GM20000 (cell line): ENCODE results near the gene CST6.
"Not testable (repeated sequence)": the region's sequence is repeated elsewhere in the genome, so short reads cannot be mapped to it uniquely, and the experiment has no call there.

Experiments
- DNase-seq: peaks from one replicate; pipeline ENCODE4 v3.0.0; 2012; ENCODE audit warnings: low spot score
- CTCF ChIP-seq: IDR thresholded peaks from 2 replicates; pipeline ENCODE4 v1.5.1; 2012; ENCODE audit warnings: mild to moderate bottlenecking, control low read depth; ENCODE audit errors: extremely low read depth, missing control alignments

The CST6 gene

GRCh38 chr11:66006134-66006890, 5.5 kb upstream of the CST6 start:
- DNase-seq: no peak

DNA sequence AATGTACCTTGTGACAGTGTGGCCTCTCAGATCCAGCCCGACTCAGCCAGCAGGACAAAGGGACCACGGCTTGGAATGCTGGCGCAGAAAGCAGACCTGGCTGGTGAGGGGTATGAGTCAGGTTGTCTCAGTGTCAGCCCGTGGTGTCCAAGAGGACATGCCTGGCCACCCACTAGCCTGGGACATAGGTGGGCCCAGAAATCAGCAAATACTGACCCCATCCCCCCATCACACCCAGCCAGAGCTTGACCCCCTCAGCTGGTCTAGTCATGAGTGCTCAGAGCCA, 5.0 kb upstream of the CST6 start:
- DNase-seq: no peak
- TF ChIP-seq CTCF: no peak

More at GRCh38 chr11:66006134-66006890, 5.5 kb upstream of the CST6 start:
- no peak for TF ChIP-seq CTCF

DNA sequence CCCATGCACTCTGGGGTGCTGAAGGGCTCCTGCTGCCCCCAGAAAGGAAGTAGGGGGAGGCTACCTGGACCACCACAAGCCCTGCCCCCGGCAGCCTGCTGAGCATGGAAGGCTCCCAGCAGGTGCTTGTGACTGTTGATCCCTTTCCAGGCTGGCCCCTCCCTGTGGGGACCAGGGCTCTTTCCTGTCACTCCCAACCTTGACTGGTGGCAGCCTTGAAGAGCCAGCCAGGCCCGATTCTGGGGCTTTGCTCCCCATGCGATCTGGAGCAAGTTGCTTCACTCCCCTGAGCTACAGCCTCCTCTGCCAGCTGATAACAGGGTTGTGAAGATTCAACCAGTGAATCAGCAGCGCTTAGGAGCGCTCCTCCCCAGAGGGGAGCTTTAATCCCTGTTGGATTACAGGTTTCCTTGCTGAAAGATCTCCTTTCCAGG, 4.6 kb upstream of the CST6 start:
- peak; percentile 11 for DNase-seq

GRCh38 chr11:66008095-66008467, 3.7 kb upstream of the CST6 start:
- no peak for DNase-seq
- no peak for TF ChIP-seq CTCF

More for the DNA sequence above, 4.6 kb upstream of the CST6 start:
- no peak for TF ChIP-seq CTCF

DNA sequence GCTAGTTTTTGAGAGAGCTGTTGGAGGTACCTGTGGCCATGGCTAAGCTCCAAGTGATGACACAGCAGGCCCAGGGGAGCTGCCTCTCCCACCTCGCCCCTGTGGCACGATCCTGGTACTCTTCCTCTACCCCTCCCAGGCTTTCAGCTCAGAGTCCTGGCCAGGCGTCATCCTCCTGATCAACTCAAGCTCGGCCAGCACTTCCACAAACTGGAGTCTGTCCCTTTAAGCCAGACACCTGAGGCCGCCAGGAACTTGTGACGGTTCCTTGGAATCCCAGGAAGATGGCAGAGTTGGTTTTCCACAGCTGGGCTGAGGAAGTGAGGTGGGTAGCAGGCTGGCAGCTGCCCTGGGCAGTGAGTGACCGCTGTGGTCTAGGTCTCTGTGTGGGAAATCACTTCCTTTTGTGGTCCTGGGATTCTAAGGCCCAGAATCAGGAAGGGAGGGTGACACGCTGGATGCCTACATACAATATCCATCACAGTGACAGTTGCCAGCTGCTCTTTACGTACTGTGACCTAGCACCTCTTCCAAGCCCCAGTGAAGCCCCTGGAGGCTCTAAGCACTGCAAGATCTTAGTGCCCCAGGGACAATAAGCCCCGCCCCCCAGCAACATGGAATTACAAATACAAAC, 3.2 kb upstream of the CST6 start:
- TF ChIP-seq CTCF: no peak
- DNase-seq: peak; percentile 16

DNA sequence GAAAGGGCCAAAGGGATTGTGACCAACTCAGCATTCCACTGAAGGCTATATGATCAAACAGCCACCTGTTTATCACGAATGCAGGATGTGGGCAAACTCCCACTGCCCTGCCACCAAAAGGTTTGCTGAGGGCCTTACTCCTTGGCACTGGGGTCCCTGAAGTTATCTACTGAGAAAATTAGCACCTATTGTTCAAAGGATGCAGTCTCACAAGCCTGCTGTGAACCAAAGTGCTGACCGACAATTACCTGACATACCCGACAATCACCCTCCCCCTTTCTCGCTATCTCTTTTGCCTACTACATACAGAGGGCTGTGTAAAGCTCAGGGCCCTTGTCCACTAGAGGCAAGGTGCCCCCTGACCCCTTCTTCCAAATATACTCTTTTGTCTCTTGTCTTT, 1.8 kb upstream of the CST6 start:
- not testable (repeated sequence) for DNase-seq

GRCh38 chr11:66011239-66011784, 496 bp upstream of the CST6 start:
- peak; percentile 29 for DNase-seq
- no peak for TF ChIP-seq CTCF
